Stimulated activated CD8-positive, alpha-beta memory T cell treated with anti-CD3 and anti-CD28 coated beads, Interleukin-7, amount 100 ng/mL, for 4 hours (primary cell): Measurements from ENCODE around the gene TEX261.
"Not testable (repeated sequence)": the region's sequence is repeated elsewhere in the genome, so short reads cannot be mapped to it uniquely, and the experiment has no call there.

ENCODE experiments used
- DNase-seq, 2 donors: peaks; one replicate each; pipeline ENCODE4 v3.0.0-alpha.2; 2020; ENCODE audit warnings: low read depth in 2 of 2

Gene TEX261

DNA sequence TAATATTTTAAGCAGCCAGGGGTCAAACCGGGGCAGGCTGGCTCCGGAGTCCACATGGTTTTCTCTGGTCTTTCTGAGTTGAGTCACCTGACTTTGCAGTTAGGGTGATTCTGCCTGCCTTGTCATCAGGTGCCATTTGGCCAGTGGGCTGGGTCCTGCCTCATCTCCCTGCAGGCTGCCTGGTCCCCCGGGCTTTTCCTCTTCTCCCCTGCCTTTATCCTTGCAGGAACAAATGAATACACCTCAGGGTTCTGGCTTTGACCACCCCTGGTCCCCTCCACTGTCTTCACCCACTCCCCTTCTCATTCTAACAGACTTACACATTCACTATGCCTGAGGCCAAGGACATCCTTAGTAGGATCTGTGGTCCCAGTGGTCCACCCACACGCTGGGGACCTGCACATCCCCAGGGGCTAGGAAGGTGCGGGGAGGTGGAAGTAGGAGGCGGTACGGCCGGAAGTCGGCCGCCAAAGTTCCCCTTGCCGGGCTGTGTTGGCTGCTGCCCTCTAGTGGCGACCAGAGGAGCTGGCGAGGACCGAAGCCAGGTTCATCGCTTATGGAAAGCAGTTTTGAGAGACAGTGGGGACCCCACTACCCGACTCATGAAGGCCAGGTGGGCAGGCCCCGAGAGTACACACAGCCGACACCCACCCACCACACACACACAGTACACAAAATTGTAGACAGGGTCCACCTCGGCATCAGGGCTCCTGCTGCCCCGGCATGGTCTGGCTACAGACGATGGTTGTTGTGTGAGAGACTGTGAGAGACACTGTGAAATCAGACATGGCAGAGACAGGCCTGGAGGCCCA is 6.3 kb upstream of the TEX261 start:
- DNase-seq: peak; percentile 67 to 68

DNA sequence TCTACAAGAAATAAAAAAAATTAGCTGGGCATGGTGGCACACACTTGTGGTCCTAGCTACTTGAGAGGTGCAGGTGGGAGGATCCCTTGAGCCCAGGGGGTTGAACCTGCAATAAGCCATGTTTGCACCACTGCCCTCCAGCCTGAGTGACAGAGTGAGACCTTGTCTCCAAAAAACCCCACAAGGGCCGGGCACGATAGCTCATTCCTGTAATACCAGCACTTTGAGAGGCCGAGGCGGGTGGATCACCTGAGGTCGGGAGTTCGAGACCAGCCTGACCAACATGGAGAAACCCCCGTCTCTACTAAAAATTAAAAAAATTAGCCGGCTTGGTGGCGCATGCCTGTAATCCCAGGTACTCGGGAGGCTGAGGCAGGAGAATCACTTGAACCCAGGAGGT is 5.3 kb upstream of the TEX261 start:
- not testable (repeated sequence) for DNase-seq

DNA sequence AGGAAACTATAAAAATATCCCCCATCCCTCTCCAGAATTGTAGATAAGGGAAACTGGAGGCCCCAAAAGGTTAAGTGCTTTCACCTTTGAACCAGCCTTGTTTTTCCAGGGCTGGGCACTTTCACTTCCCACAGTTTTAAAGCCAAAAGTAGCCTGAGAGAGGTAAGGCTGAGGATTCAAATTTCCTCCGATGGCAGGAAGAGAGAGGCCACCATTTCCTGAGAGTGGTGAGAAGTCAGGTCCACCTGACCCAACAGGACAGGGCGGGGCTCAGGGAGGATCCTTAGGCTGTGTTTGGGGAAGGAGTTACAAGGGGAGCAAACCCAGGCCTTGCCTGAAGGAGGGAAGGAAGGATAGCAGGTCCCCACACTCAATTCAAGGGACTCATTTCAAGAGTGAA is 4.7 kb upstream of the TEX261 start:
- DNase-seq: no peak

DNA sequence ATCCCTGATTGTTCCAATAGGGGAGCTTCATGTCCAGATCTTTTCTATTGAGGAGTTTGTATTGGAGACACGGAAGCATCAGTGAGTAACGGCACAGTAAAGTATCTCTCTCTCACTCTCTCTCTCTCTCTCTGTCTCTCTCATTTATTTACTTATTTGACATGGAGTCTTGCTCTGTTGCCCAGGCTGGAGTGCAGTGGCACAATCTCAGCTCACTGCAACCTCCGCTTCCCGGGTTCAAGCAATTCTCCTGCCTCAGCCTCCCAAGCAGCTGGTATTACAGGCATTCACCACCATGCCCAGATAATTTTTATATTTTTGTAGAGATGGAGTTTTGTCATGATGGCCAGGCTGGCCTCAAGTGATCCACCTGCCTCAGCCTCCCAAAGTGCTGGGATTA is 4.2 kb upstream of the TEX261 start:
- not testable (repeated sequence) for DNase-seq

DNA sequence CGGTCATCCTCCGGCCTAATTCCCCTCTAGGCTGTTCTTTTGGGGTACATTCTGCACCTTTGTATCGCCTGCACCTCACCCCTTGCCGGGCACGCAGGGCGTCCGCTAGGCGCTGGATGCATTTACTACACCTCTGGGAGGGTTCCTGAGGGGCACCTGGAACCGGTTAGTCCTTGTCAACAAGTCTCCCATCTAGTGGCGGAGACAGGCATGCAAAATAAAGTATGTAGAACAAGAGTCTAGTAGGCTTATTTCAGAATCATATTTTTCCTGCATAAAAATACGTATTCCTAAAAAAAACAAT is 705 bp upstream of the TEX261 start:
- peak; percentile 33 to 40 for DNase-seq

DNA sequence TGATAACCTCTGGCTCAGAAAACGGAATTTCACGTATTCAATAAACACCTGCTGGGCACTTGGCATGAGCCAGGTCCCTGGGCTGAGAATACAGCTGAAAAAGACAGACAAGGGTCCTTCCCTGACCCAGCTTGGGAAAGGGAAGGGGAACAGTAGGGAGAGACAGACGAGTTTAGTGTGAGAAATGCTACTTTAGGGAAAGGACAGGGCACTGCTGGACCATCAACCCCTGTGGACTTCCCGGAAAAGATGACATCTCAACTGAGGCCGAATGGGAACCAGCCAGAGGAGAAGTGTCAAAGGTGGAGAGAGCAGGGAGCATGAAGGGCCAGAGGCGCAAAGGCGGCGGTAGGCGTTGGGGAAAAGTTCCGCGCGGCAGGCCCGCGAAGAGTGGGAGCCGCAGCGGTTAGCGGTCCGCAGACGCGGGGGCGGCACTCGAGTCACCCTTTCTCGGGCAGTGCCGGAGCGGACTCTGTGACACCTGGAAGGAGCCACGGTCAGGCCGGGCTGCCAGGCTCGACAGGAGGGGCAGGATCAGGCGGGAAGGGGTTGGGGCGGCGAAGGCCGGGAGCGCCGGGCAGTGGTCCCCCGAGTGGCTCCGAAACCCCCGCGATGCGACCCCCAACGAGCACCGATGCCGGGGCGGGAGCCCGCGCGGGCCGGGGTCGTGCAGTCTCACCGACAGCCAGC is 519 bp downstream of the TEX261 start:
- peak in 1 of 2 donors; percentile 50 for DNase-seq

DNA sequence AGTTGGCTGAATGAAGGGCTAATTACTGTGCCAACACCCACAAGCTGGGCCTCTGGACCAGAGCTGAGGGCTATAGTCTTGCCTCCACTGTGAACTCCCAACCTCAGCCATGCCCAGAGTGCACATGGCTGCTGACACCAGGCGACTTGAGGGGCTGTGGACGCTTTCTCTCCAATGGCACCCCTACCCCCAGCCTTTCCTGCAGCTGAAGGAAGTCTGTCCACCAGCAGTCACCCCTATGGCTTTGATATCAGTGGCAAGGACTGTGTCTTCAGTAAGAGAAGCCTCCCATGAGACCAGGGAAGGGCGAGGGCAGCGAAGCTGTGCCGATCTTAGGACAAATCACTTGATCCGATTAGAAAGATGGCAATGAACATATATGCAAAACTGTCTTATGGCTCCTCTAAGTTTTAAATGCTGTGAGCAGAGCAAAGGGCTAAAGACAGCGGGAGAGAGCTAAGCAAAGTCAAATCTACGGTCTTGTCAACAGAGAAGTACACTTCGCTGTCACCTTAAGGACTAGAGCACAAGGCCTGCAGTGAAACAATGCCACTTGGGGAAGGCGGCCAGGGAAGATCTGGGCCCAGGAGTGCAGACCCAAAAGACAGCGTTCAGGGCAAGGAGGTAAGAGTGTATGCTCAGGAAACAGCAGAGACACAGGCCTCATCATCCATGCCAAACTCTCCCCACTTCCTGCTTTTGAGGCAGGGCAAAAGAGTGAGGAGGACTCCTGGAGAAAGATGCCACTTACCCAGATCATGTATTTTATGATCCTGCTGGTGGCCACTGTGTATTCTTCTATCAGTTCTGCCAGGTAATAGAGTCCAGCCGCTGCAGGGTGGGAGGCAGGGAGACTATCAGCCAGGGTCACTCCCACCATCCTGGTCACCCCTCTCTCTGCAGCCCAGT is 1.5 kb downstream of the TEX261 start:
- no peak for DNase-seq

DNA sequence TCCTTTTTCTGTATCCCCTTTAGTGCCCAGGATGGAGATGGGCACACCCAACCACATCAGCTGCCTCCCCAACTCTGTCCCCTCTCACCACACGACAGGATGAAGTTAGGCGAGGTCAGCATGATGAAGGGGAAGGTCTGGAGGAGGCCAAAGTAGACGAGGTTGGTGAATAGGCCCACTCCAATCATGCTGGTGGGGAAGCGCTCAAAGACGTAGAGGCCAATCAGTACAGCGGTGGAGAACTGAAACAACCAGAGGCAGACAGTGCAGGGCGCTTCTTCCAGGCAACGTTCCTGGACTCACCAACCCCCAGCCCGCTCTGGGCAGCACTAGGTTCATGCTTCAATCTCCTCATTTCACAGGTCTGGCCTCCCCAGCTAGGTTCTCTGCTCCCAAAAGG is 2.9 kb downstream of the TEX261 start:
- DNase-seq: no peak

DNA sequence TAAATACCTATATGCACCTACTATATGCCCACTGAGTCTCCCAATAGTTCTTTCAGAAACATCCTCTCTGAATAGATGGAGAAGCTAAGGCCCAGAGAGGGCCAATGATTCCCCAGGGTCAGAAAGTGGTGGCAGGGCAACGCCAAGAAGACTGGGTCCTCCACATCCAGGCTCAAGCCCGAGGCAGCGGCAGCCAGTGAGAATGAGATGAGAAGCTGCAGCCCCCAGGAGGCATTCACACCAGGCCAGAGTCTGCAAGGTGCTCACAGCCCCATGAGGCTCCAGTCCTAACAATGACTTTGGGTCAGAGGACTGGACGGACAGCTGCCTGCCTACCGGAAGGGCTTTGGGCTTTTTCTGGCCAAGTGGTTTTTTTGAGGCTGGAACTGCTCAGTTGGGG is 3.5 kb downstream of the TEX261 start:
- DNase-seq: no peak

DNA sequence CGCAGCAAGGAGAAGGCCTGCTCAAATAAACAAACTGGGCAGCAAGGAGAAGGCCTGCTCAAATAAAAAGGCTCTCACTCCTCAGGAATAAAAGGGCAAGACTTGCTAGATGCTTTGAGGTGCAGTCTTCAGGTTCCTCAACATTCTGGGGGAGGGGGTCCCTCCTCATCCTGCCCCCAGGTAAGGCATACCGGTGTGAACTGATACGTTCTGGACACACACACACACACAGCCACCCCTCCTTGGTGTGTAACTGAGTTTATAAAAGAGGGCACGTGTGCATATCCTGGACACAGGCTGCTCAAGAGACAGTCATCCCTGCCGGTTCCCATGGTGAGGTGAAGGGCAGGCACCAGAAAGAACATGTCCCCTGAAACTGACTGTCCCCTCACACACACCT is 4.5 kb downstream of the TEX261 start:
- DNase-seq: no peak

DNA sequence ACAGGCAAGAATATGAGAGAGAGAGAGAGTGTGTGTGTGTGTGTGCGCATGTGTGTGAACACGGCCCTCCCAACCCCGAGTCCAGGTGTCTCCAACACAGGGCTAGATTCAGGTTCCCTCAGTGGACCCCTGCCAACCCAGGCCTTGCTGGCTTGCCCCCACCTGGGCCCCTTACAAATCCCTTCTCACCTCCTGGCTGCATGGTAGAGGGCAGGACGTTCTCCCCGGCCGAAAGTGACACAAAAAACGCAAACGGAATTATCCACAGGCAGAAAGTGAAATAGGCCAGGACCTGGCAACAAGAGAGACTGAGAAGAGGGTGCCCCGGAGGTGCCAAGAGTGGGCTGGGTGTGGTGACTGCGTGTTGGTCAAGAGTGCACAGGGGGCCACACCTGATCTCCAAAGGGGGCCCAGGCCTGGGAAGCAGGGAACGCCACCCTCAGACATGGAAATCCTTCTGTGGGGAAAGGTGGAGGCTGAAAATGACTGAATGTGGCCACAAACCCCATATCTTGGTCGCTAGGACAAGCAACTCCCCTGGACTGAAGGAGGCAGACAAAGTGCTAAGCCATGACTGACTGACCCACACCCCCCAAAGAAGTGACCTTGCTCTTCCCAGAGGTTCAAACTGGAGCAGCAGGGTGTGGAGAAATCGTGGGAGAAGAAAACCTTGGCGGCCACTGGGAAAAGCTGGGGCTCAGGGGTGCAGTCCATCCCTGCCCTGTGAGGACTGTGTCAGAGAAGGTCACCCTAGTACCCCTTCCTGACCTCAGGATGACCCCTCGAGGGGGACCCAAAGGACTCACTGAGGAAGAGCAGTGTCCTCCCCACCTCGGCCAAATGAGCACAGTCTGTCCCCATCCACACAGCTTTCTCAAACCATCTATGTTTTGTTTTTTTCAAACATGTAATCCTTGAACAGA is 5.7 kb downstream of the TEX261 start:
- DNase-seq: no peak

DNA sequence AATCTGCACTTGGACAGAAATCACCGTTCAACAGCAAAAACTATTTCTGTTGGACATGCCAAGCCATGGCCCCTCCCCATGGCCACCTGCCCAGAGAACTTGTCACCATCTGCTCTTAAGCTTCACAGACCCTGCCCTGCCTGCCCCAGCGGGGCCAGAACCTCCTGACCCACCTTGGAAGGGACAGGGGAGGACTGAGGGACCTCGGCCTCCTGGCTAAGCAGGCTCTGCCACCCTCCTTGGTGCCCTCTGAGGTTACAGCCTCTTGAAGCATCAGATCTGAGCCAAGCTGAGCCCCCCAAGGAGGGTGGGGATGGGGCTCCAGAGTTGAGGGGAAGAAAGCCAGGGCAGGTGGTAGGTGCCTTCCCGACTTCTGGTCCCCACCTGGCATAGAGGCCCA is 6.5 kb downstream of the TEX261 start:
- no peak for DNase-seq

DNA sequence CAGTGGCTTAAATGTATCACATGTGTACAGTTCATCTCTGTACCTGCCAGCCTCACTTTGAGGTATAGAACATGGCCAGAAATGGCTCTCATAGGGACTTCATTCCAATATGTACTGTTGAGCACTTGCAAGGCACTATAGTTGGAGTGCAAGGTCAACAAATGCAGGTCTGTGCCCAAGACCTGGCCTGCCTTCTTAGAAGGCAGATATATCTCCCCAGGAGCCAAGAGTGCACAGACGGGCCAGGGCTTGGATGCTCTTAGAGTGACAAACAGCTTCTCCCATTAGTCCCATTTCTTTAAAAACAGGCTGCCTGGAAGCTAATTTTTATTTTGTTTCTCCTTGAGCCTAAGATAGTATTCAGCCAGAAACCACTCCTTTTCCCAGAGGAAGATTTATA is 7.3 kb downstream of the TEX261 start:
- no peak for DNase-seq

DNA sequence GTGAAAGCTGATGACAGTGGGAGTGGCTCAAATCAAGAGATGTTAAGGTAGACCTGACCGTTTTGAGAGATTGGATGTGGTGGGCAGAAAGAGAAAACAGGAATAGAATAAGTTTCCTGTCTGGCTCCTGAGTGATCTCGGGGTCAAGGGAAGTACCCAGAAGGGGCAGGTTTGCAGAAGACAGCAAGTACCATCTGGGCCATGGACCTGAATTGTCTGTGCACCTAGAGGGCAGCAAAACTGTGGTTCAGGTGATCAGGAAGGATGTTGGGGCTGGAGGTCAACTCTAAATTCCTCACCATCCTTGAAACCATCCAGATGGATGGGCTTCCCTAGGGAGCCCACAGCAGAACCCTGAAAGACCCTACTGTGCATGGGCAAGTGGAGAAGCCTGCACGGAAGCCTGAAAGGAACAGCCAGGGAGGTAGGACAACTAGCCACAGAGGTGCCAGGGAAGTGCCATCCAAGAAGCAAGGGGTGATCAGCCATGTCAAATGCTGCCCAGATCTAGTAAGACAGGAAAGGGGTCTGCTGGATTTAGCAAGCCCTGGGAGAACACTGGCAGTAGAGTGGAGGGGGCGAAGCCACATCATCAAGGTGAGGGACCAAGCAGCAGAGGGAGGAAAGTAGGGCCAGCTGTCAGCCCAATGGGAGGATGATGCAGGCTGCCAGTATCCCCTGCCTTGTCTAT is 8.0 kb downstream of the TEX261 start:
- no peak for DNase-seq

DNA sequence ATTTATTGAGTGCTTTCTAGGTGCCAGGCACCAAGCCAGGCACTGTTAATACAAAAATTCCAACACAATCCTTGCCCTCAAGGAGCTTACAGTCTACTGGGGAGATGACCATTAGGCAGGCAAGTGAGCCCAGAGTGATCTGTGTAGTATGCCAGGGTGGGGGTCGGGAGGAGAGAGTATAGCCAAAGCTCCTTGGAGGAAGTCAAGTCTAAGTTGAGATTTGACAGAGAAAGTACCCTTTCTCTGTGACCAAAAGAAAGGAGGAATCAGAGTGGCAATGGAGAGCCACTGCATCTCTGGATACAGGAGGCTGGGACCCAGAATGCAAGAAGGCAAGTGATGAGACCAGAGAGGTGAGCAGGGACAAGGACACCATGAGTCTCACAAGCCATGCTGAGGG is 8.7 kb downstream of the TEX261 start:
- DNase-seq: no peak

DNA sequence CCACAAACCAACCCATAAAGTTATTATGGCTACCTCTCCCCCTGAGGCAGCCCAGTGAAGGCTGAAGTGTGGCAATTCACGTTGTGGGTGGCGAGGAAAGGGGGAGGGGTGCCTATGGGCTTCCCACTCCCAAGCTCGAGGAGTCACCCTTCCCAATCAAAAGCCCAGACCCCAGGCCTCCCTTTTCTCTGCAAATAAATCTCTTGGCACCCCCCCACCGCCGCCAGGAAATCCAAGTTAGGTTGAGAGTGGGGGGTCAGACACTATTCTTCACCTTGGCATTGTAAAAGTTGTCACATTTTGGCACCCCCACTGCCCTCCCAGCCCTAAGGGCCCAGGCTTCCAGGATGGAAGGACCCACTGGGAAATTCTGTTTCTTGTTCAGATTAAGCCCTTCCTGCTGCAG is 9.4 kb downstream of the TEX261 start:
- DNase-seq: no peak

DNA sequence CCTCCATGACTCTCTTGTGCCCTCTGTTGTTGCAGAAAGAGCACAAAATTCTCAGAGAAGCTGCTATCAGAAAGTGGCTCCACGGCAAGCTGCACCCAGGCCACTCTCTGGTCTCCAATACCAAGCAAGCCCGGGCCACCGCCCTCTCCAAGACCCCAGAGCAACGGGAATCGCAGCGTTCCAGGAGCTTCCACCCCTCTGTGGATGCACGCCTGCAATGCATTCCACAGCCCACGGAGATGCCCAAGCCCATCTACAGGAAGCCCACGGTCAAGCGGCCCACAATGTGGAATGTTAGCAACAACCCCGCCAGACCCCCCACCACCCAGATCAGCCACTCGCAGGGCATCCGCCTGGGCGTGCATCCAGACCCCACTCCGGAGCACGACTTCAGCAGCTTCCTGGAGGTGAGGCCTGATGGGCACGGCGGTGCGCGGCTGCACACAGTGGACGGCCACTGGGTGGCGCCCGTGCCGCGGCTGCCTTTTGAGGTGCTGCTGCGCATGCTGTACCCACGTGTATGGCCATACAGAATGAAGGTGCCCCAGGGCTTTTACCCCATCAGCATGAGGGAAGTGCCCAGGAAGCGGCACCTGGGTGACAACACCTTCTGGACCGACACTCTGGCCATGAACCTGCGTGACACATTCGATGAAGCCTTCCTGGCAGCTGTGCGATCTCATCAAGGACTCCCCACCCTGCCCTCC is 9.9 kb downstream of the TEX261 start:
- peak; percentile 62 to 75 for DNase-seq

DNA sequence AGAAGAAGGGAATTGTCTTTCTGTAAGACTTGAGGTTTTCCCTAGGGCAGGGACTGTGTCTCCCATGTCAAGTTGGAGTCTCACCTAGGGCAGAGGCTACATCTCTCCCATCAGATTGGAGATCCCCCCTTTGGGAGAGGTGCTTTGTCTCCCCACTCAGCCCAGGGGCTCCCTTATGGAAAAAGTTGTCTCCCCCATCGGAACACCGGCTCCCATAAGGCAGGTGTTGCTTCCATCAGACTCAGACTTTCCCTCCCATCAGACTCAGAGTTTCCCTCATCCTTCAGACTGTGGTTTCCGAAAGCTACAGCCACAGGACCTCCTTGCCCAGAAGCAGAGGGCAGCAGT is 10.5 kb downstream of the TEX261 start:
- no peak for DNase-seq

DNA sequence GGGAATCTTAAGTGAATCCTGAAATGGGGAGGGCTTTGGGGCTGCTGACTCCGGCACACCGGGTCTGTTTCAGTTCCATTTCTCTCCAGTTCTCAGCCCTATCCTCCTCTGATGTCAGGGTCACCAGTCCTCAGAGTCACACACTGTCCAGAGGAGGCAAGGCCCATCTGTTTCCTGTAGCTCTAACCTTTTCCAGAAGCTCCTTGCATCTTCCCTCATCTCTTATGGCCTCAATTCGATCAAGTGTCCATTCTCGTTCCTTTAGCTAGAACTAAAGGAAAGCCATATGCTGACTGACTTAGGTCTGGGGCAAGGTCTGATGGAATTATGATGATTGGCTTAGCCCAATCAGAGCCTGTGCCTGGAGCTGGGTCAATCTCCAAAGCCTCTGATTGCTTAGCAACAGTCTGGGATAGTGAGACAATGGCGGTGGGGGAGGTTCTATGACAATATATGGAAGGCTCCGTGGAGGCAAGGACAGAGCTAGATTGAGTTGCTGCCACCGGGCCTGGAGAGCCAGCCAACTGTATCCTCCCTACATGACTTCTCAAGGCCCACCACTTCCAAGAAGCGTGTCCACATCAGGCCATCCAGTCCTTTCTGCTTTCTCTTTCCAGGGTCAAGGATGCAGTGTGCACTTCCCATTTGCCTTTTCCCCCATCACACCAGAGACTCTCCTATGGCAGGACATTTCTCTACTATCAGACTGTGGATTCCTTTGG is 11.0 kb downstream of the TEX261 start:
- no peak for DNase-seq

DNA sequence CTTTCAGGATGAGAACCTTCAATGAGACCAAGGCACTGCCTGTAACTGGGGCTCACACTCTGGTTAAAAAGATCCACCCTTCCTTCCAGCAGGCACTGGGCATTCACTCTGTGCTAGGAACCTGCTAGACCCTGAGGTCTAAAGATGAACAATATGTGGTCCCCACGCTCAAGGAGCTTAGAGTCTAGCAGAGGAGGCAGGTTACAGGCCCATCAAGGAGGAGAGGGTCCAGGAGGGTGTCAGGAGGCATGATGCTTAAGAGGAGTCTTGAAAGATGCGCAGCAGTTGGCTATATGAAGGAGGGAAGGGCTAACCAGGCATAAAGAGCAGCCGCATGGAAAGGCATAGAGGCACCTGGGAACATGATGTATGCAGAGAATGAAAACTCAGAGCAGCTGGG is 11.7 kb downstream of the TEX261 start:
- no peak for DNase-seq
